NCI-H526 (cell line): Measurements from ENCODE around the gene LCN12.
A peak's percentile ranks its signal among the peaks of the same experiment; 100 is the strongest.

Source experiments
- DNase-seq, 2 experiments: peaks; one replicate each; lab custom pipeline; 2025; lab: John Stamatoyannopoulos, UW

The LCN12 gene

DNA sequence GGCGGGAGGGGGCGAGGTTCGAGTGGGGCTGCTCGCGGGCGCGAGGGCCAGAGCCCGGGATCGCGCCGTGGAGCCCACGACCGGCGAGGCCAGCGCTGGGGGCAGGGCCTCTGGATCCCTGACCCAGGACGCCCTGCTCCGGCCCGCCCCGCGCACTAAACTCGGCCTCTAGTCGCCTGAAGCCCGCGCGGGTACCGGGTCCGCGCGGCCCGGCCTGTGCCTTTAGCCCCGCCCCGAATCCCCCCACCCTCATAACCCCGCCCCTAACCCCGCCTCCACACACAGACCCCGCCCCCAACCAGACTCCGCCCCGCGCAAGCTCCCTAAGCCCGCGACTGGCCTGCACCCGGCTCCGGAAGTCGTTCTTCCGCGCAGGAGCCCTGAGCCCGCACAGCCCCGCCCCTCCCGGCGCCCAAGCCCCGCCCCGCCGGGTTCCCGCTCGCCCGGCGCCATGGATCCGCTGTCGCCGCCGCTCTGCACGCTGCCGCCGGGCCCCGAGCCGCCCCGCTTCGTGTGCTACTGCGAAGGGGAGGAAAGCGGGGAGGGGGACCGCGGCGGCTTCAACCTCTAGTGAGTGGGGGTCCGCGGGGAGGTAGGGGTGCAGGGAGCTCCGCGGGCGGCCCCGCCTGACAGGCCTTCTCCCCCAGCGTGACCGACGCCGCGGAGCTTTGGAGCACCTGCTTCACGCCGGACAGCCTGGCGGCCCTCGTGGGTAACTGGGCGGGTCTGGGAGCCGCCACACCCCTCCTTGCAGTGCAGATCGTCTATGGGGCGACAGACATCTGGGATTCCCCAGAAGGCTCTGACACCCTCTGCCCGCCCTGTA is 40.1 kb downstream of the LCN12 start, which contains the start of gene PAXX:
Gene PAXX (plus strand): TSS at position 430 of the 826 bp plus-strand sequence. CDS start 22 bp downstream, at position 452.
- peak; percentile 52 to 91 for DNase-seq

DNA sequence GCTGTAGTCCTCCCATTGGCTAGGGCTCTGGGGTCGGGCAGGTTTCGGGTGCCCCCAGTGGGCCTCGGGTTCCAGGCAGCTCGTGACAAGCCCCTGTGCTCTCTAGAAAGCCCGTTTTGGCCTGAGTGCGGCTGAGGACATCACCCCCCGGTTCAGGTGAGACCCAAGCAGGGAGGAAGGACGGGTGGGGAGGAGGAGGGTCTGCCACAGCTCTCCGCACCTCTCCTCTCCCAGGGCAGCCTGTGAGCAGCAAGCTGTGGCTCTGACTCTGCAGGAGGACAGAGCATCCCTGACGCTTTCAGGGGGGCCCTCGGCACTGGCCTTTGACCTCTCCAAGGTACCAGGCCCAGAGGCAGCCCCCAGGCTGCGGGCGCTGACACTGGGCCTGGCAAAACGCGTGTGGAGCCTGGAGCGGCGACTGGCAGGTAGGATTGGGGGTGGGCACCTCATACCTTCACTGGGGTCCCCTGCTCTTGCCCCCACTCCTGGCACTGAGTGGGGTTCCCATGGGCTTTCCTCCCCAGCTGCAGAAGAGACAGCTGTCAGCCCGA is 40.8 kb downstream of the LCN12 start:
- no peak for DNase-seq

DNA sequence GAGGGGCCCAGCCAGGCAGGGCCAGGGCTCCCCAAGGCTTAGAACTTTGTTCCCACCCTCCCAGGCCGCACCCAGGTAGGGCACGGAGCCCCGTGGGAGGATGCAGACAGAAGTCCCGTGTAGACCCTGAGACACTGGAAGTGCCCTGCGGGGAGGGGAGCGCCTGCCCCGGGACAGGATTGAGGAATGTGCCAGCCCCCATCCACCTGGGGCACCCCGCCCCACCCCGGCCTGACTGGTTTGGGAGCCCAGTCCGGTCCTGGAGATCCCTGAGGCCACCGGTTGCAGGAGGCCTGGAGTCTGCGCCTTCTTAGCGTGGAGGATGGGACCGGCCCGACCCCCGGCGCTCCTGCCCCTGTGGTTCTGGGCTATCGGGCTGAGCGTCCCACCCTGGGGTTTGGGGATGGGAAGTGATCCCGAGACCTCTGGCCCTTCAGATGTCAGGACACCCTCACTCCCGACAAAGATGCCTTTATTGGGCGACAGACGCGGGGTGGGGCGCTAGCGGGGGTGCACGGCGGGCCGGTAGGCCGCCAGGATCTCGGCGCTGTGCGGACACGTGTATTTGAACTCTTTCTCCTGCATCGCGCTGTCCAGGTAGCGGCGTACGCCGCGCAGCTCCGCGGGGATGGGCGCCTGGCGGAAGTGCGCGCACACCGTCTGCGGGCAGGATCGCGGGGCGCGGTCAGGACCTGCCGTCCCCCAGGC is 42.3 kb downstream of the LCN12 start:
- DNase-seq: no peak

DNA sequence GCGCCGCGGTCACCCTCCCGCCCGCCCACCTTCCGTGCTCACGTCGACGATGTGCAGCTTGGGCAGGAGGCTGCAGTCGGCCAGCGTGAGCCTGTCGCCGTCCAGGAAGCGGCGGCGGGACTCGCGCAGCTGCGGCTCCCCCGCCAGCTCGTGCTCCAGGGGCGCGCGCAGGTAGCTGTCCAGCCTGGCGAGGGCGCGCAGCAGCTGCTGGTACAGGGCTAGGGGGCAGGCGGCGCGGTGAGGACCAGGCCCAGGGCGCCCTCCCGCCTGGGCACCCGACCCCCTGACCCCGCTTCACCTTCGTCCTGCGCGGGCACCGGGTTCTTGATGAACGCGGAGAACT is 42.8 kb downstream of the LCN12 start:
- DNase-seq: no peak

DNA sequence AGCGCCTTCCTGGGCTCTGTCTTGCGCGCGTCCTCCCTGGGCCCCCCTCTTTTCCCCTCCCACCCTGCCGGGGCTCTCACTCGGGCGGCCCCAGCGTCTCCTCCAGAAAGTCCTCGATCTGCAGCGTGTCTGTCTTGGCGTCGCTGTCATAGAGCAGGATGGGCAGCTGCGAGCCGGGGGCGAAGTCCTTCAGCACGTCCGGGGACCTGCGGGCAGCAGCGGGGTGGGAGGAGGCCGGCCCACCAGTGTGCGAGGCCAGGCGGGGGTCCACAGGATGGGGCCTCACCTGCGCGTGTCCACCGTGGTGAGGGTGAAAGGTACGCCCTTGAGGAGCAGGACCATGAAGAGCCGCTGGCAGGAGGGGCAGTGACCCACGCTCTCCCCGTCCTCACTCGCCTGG is 43.3 kb downstream of the LCN12 start:
- DNase-seq: no peak

DNA sequence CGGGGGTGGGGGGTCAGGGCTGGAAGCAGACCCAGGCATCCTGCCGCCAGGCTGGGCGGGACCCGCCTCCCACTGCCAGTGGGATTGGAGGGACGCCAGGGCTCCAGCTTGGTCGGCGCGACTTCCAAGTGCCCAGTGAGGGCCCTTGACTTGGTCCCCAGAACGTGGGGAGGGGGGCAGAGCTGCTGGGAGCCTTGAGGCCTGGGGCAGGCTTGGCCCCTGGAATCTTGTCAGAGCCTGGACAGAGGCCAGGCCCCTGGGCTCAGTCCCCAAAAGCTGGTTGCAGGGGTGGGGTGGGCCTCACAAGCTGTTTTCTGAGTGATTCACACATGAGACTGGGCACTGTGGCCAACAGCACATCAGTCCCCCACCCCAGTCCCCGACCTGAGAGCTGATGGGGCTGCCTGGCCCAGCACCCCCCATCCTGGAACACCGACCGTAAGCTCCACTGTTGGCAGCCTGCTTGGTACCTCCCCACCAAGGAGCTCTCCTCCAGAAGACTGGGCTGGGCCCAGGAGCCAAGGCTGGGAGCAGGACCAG is 43.8 kb downstream of the LCN12 start:
- DNase-seq: no peak

DNA sequence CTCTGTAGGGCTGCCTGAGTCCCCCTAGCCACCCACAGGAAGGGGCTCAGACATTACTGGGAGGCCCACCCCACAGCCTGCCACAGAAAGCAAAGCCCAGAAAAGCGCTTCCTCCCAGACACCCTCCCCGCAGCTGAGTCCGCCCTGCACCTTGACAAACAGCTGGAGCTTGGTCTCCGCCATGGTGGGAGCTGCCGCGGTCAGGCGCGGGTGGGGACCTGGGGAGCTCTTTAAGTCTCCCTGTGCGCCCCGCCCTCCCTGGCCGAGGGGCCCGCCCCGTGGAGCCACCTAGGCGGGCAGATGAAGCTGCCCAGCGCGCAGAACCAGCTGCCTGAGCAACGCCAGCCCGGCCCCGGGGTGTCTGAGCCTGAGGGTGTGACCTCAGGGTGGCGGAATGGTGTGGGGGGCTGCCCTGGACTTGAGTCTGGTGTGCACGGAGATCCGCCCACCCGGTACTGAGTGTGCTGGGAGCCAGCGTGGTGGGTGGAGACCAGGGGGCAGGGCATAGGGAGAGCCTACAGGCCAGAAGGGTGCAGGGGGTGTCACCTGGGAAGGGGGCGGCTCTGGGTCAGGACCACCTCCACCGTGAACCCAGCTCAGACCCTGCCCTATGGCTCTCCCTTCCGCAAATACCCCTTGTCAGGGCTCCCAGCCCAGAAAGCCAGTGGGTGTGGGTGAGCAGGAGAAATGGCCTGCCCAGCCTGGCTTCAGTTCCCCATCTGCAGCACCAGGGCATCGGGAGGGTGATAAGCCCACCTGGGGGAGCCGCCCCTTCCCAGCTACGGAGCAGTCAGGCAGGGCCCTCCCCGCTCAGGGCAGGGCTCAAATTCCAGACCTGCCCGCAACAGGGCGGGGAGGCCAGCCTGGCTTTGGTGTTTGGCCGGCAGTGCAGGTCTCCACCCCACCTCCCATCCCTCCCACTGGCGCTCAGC is 44.6 kb downstream of the LCN12 start, which contains the start of gene CLIC3:
Gene CLIC3 (minus strand): TSS at position 208 of the 932 bp plus-strand sequence. CDS start 25 bp downstream, at position 183.
- peak in 1 of 2 experiments; percentile 23 for DNase-seq

DNA sequence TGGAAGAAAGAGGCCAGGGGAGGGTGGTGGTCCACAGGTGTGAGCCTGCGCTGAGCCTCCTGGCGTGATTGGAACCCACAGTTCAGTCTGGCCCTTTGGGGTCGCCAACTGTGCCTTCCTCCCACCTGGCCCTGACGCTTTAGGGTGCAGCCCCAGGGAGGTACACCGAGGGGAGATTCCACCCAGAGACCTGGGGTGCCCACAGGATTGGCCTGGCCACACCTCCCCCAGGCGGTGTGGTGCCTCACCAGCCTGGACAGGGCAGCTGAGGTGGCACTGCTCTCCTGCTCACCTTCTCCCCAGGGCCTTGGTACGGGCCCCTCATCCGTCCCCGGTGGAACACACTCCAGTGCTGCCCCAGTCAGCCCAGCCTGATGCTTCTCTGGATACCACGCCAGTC is 45.3 kb downstream of the LCN12 start:
- DNase-seq: no peak

DNA sequence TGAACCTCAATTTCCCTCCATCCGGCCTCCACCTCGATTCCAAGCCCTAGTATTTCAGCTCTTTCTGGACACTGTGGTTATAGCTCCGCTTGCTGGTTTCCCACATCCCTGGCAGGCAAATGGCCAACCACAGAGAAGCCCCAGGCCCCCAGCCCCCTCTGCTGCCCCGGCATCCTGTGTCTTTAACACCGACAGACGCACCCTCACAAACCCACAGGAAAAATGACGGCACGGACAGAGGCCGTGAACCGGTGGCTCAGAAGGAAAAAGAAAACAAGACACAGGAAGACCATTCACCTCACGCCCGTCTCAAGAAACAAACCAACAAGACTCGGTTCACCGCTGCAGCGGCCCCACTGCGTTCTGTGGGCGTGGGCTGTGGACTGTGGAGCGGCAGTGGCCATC is 45.8 kb downstream of the LCN12 start:
- DNase-seq: no peak

DNA sequence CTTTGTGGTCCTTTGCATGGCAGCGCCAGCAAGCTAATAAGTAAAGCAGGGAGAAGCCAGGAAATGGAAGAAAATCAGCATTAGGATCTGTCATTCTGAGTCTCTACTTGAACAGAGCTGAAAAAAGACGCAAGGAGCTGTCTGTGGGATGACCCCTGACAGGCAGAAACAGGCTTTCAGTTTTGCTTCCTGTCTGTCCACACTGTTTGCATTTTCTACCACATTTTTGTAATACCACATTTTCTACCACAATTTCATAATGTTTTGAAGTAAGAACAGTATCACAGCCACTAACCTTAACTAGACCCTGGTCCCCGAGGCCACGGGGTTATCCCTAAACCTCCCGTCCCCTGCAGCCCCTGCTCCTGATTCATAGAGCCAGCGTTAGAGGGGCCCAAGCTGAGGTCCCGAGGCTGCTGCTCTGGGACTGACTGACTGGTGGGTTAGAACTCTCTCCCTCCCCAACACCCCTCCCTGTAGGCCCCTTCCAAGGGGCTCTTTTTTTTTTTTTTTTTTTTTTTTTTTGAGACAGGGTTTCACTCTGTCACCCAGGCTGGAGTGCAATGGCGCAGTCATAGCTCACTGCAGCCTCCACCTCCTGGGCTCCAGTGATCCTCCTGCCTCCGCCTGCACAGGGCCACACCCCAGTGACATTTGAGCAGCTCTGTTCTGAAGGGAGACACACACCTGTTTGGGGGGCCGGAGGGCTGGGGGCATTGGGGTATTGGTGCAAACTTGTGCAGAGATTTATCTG is 48.3 kb downstream of the LCN12 start:
- no peak for DNase-seq

DNA sequence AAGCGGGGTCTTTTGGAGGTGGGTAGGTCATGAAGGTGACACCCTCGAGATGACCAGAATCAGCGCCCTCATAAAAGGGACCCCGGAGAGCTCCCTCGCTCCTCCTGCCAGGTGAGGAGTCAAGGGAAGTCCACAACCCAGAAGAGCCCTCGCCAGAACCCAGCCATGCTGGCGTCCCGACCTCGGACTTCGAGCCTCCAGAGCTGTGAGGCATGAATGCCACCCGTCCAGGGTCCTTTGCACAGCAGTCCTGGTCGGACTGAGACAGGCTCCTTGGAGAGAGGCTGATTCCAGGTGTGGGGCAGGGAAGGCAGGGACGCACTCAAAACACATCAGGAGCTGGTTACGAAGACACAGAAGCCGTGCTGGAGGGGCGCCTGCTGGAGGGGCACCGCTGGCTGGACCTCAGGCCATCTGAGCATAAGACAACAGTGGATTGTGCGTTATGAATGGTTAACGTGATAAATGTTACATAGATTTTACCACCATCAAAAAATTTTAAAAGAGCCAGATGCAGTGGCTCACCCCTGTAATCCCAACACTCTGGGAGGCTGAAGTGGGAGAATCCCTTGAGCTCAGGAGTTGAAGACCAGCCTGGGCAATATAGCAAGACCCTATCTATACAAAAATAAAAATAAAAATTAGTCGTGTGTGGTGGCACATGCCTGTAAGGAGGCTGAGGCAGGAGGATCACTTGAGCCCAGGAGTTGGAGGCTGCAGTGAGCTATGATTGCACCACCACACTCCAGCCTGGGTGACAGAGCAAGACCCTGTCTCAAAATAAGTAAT is 50.0 kb downstream of the LCN12 start:
- no peak for DNase-seq

DNA sequence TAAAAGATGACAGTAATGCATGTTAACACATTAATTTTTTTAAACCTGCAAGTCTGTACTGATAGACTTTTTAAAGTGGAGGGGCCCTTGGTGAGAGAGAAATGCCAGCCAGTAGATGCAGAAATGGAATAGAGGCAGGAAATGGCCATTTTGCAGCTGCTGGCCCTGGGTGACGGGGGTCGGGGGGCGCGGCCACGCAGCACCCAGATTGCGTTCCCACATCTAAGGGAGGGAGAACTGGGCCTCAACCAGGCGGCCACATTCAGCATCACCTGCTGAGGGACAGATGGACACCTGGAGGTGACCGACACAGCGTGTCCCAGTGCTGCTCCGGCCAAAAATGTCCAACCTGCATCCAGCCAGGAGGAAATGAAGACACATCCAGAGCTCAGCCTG is 50.6 kb downstream of the LCN12 start:
- no peak for DNase-seq

DNA sequence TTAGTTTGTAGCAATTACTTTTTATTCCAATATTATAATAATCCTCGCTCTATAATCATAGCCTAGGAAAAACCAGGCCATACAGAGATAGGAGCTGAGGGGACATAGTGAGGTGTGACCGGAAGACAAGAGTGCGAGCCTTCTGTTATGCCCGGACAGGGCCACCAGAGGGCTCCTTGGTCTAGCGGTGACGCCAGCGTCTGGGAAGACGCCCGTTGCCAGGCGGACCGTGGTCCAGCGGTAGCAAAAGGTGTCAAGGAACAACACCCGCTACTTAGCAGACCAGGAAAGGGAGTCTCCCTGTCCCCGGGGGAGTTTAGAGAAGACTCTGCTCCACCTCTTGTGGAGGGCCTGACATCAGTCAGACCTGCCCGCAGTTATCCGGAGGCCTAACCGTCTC is 52.2 kb downstream of the LCN12 start:
- DNase-seq: peak in 1 of 2 experiments; percentile 22
